HG02763 (cell line): ENCODE results near the gene VAV2.
"Not testable (repeated sequence)": the region's sequence is repeated elsewhere in the genome, so short reads cannot be mapped to it uniquely, and the experiment has no call there.

ENCODE experiments used
- ATAC-seq: cut with Tn5 transposase; IDR thresholded peaks from one replicate; pipeline ENCODE4 v1.9.1; 2021; ENCODE audit warnings: mild to moderate bottlenecking, moderate library complexity; ENCODE audit not compliant: unreplicated experiment

The VAV2 gene

GRCh38 chr9:133778336-133779013, 213.6 kb downstream of the VAV2 start:
- ATAC-seq, result no peak

DNA sequence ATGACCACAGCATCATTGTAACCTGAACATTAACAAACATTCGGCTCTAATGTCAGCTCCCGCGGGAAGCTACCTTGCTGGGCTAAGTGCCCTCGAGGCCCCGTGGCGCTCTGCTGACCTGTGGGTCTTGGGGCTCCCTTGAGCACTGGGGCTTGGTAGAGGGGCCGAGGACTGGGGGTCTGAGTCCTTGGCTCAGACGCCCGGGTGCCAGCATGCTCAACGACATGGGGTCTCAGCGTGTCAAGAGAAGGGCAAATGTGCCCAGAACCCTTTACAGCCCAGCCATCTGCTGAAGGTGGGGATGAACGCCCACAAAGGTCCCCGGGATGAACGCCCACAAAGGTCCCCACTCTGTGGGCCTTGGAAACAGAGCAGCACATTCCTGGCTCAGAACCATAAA, 214.3 kb downstream of the VAV2 start:
- no peak for ATAC-seq

DNA sequence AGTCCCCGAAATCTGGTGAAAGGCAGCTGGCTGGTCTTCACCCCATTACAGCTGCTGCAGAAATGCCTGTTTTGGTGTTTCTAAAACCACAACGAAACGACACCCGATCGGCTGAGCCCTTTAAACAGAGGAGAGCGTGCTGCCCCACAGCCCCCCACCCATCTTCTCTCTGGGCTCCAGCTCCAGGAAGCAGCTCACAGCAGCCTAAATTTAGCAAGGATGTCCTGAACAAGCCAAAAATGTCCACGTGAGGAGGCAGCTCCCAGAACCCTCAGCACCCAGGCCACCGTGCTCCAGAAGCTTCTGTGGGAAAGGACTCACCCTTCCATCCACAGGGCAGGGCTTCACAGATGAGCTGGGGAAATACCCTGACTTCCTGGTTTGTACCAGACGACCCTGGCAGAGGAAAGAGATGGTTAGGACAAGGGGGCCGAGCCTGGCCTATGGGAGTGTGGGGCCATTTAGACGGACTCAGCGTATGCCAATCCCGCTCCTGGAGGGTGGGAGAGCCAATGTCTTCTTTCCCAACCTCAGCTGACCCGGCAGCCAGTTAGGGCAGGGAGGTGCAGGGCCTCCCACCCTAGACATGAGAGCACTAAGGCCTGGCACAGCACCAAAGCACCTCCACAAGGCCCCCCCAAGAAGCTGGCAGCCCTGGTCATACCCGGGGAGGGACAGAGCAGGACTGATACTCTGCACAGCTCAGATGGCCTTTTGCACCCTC, 214.9 kb downstream of the VAV2 start:
- no peak for ATAC-seq

DNA sequence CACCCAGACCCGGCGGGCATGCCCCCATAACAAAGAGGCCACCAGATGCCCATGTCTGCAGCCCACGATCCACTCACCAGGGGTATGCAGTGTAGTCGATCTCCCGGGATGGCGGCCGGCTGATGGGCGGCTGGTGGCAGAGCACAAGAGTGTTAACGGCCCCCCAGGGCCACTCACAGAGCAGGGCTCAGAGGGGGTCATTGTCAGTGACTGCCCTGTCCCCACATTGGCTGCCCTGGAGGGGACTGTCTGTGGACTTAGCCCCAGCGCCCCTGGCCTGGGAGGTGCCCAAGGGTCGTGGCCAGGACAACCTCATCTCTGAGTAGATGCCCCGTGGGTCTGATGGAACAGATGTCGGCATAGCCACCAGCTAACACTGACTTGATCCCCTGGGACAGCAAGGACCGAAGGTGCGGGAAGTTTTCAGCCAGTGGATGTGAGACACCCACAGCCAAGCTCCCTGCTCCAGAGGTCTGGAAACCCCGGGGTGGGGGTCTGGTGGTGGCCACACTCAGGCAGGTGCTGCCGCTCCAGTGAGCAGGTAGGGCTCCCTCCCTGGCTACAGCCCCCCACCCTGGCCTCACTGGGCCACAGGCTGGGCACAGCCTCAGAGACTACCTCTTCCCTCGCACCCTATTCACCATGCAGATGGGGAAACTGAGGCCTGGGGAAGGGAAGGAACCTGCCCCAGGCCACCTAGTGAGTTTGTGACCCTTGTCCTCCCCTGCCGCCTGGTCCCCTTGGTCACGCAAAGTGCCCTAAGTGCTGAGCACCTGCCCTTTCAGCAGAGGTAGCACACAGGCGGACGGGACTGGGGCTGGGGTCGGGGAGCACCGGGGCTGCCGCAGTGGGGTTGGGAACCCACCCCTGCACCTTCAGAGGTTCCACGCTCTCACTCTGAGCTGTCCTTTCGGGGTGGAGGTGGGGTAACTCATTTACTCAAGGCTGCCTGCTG, 215.9 kb downstream of the VAV2 start:
- ATAC-seq, result no peak

- no peak for ATAC-seq
Measured at GRCh38 chr9:133775291-133775690, 216.8 kb downstream of the VAV2 start.

DNA sequence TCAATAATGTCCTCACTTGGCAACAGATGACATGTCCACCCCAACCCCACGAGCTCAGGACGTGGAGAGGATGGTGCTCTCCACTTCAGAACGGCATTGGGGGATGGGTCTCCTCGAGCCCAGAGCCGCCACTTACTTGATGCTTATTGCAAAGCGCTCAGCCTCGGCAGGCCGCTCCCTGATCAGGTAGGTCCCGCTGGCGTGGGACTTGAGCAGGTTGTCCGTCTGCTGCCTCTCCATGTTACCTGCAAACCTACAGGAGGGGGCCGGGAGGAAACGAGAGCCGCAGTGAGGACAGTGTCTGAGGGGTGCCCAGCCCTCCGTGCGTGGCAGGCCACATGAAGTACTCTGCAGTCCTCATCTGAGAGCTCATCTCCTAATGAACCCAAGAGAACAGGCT, 217.3 kb downstream of the VAV2 start:
- ATAC-seq, result no peak

GRCh38 chr9:133773889-133774655, 218.1 kb downstream of the VAV2 start:
- no peak for ATAC-seq

- no peak for ATAC-seq
Measured at GRCh38 chr9:133772581-133772980, 219.5 kb downstream of the VAV2 start.

DNA sequence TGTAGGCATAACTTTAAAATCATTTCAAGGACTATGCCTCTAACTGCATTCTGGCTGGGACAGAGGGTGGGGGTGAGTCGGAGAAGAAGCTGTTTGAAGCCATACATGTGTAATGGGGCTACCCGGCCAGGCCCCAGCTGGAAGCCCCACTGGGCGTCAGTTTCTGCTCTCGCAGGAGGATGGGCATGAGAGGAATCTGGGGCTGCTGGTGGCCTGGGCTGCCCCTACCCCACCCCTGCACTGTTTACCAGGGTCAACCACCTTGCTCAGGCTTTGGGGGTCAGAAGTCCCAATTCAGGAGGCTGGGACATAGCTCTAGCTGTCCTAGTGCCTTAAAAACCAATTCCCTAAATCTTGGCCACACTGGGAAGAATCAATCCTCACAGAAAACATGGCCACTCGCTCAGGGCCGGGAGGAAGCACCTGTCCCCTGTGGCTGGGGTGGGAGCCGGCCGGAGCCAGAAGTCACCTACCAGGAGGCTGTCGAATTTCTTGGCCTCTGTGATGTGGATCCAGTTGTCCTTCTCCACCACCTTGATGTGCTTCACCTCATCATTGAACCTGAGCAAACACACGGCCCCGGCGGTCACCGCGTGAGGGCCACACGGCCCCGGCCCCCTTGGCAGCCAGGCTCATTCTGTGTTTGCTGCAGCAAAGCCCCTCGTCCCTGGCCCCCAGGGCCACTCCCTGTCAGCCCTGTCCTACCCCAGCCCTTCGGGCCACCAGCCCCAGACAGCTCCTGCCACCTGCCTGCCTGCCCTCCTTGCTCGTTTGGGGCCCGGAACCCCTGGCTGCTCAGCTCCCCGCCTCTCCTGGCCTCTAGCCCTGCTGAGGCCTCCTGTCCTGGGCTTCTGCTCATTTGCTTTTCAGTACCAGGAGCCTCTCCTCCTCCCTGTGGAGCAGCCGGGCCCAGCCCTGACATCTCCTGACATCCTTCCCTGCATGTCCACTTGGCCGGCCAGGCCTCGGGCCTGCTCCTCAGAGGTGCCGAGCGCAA, 220.3 kb downstream of the VAV2 start:
- no peak for ATAC-seq

DNA sequence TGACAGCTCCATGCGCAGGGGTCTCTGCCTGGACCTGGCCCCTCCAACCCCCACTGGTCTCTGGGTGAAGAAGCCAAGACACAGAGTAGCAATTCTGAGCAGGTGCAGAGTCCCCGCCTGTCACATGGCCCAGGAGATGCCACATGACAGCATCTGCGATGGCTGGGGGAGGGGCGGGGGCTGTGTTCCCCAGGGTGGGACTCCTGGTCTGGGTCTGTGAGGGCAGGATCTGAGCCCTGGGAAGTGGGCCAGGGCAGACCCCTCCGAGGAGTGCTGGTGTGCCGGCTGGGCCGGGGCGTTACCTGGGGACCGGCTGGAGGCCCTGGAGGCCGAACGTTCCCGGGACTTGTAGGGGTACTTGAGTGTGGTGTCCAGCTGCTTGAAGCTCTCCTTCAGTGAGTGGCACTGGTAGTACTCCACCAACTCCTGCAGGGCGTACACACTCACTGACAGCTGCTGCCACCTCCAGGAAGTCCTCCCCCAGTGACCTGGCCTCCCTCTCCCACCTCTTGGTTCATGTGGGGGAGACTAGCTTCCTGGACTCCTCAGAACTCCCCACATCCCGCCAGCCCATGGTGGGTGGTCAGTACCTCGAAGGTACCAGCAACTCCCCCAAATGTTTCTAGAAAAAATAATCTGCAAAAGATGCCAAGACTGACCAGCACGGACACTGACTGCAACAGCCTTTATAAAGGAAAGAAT, 221.9 kb downstream of the VAV2 start:
- ATAC-seq, result no peak

GRCh38 chr9:133769511-133770075, 222.5 kb downstream of the VAV2 start:
- no peak for ATAC-seq

DNA sequence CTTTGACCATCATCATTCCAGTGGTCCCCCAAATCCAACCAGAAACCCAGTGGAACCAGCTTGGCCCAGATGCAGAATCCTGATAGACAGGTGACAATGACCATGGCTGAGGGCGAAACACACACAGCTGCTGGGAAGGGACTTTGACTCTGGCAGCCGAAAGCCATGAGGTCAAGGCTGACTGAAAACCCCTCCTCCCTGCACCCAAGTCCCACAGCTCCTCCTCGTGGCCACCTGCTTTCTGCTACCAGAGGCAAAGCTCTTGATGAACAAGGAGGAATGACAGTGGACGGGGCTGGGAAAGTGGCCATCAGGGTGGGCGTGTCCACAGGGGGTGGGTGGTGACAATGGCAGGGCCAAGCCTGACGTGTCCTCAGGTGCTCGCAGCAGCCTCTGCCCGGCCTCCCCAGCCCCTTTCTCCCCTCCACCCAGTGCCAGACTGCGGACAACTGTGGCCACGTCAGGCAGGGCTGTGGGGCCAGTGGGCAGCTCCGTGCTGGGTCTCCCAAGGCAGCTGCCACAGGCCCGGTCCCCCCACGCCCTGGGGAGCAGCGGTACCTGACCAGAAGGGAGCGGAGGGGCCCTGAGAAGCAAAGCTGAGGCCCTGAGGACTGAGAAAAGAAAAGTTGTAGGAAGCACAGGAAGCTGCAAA, 223.1 kb downstream of the VAV2 start:
- ATAC-seq, result no peak

DNA sequence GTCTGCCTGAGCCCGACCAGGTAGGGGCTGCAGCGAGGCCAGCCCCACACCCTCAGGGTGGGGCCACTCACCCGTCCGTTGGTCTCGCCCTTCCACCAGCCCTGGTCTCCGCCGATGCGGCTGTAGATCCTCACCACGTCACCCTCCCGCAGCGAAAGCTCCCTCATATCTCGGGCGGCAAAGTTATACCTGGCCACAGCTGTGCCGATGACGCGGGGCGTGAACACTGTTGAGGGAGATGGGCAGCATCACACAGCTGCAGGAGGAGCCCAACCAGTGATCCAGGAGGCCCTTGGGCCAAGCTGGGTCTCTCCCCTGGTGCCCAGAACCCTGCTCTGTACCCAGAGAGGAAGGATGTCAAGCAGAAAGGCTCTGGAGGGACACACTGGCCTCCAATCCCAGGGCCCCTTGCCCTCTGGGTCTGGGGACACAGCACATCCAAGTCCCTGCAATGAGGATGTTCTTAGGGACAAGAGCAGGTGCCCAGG, 223.7 kb downstream of the VAV2 start:
- ATAC-seq, result no peak

- no peak for ATAC-seq
Measured at GRCh38 chr9:133767625-133768024, 224.5 kb downstream of the VAV2 start.

DNA sequence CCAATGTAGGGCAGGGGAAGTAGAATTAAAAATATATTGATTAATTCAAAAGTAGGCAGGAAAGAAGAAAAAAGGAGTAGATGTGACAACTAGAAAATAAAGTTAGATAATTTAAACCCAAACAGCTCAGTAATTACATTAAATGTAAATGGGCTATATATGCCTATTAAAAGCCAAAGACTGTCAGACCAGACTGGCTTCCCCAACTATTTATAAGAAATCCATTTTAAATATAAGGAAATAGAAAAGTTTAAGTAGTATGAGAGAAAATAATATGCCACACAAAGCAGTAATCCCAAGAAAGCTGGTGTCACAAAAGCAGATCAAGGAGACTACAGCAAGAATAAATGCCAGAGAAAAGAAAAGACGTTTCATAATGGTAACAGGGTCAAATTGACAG, 225.1 kb downstream of the VAV2 start:
- ATAC-seq, result no peak

- ATAC-seq, result not testable (repeated sequence)
Measured at GRCh38 chr9:133766234-133766633, 225.9 kb downstream of the VAV2 start.

GRCh38 chr9:133763272-133764183, 228.6 kb downstream of the VAV2 start:
- no peak for ATAC-seq
